ENCODE data around the gene BICDL1. TPM values are rescaled to one million over a fixed set of nuclear protein-coding genes. Genes with fewer than 3 reads are reported as not detected.

BICDL1 gene, protein sequence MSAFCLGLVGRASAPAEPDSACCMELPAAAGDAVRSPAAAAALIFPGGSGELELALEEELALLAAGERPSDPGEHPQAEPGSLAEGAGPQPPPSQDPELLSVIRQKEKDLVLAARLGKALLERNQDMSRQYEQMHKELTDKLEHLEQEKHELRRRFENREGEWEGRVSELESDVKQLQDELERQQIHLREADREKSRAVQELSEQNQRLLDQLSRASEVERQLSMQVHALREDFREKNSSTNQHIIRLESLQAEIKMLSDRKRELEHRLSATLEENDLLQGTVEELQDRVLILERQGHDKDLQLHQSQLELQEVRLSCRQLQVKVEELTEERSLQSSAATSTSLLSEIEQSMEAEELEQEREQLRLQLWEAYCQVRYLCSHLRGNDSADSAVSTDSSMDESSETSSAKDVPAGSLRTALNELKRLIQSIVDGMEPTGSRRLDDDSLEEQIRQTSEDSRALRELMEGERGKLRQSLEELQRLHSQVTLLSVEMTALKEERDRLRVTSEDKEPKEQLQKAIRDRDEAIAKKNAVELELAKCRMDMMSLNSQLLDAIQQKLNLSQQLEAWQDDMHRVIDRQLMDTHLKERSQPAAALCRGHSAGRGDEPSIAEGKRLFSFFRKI
- total RNA-seq (ENCODE audit: unreplicated experiment): 56.4 TPM
- long read RNA-seq, partial matches to known transcripts: 1 of 4 reads
- long read RNA-seq, other reads (novel, unspliced or antisense): 3 of 4 reads

GRCh38 chr12:119988472-119989360 is at the start of gene BICDL1:
Gene BICDL1 (plus strand): TSS chr12:119989236. CDS start chr12:119989869, 633 bp downstream.
- H3K4me1 Mint-ChIP-seq (ENCODE audit: low read depth, unreplicated experiment): peaks cover 10% of the 10 kb centered on the region
- H3K9me3 Mint-ChIP-seq (ENCODE audit: unreplicated experiment): peaks cover 9% of the 10 kb centered on the region
- no peaks in the 10 kb centered on the region for H3K36me3 Mint-ChIP-seq (ENCODE audit: unreplicated experiment)
- TF ChIP-seq CTCF (IDR thresholded peaks at IDR 0.05; ENCODE audit: partially characterized antibody, unreplicated experiment): no peak
- peak within 1 kb of the TSS; percentile 91 for H3K27ac Mint-ChIP-seq (ENCODE audit: unreplicated experiment)
- H3K4me3 Mint-ChIP-seq (ENCODE audit: unreplicated experiment): peak within 1 kb of the TSS; percentile 92
- H3K27me3 Mint-ChIP-seq (ENCODE audit: unreplicated experiment): peaks cover 2% of the 10 kb centered on the region
- DNase-seq: peak; percentile 87

- Mint-ChIP-seq H3K36me3 (ENCODE audit: unreplicated experiment) (no peaks in the 10 kb centered on the region), H3K27ac (ENCODE audit: unreplicated experiment) (no peak overlapping the region), H3K4me3 (ENCODE audit: unreplicated experiment) (no peak overlapping the region), H3K4me1 (ENCODE audit: low read depth, unreplicated experiment) (peaks cover 11% of the 10 kb centered on the region), H3K9me3 (ENCODE audit: unreplicated experiment) (peaks cover 1% of the 10 kb centered on the region), H3K27me3 (ENCODE audit: unreplicated experiment) (peaks cover 2% of the 10 kb centered on the region)
- no peak for TF ChIP-seq CTCF (IDR thresholded peaks at IDR 0.05; ENCODE audit: partially characterized antibody, unreplicated experiment)
- no peak for DNase-seq
These were observed 48.1 kb upstream of the BICDL1 start for GRCh38 chr12:119940897-119941296.

- peaks cover 1% of the 10 kb centered on the region for H3K9me3 Mint-ChIP-seq (ENCODE audit: unreplicated experiment)
- no peak overlapping the region for H3K27ac Mint-ChIP-seq (ENCODE audit: unreplicated experiment)
- DNase-seq: no peak
- peaks cover 11% of the 10 kb centered on the region for H3K4me1 Mint-ChIP-seq (ENCODE audit: low read depth, unreplicated experiment)
- no peak for TF ChIP-seq CTCF (IDR thresholded peaks at IDR 0.05; ENCODE audit: partially characterized antibody, unreplicated experiment)
- peaks cover 2% of the 10 kb centered on the region for H3K27me3 Mint-ChIP-seq (ENCODE audit: unreplicated experiment)
- H3K4me3 Mint-ChIP-seq (ENCODE audit: unreplicated experiment): no peak overlapping the region
- no peaks in the 10 kb centered on the region for H3K36me3 Mint-ChIP-seq (ENCODE audit: unreplicated experiment)
These were observed 46.6 kb upstream of the BICDL1 start for GRCh38 chr12:119942386-119942785.

- Mint-ChIP-seq H3K36me3 (ENCODE audit: unreplicated experiment) (no peaks in the 10 kb centered on the region), H3K4me1 (ENCODE audit: low read depth, unreplicated experiment) (no peaks in the 10 kb centered on the region), H3K27ac (ENCODE audit: unreplicated experiment) (no peak overlapping the region), H3K4me3 (ENCODE audit: unreplicated experiment) (no peak overlapping the region), H3K9me3 (ENCODE audit: unreplicated experiment) (peaks cover 1% of the 10 kb centered on the region), H3K27me3 (ENCODE audit: unreplicated experiment) (peaks cover 2% of the 10 kb centered on the region)
- DNase-seq: no peak
- no peak for TF ChIP-seq CTCF (IDR thresholded peaks at IDR 0.05; ENCODE audit: partially characterized antibody, unreplicated experiment)
These were observed 42.8 kb upstream of the BICDL1 start for GRCh38 chr12:119946213-119946612.

Data from glutamatergic neuron (in vitro differentiated cells).